ENCODE results near the gene NAP1L1.

NAP1L1 gene

GRCh38 chr12:76037130-76038103 lies 47.1 kb downstream of the NAP1L1 start:
- DNase-seq: peak; percentile 65

DNA sequence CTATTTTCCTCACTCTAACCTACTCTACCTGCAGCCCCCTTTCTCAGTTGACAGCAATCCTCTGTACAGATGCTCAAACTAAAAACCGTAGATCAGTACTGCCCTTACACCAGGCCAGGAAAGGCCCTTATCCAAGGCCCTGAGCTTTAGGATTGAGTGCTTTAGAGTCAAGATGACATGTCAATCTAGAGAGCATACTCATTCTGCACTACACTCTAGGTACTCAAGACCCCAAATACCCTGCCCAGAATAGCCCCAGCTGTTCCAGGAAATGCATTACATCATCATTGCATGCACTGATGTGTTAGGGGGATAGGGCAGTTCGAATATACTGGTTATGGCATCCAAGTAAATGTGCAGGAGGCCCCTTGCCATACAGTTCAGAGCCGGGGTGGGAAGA lies 49.4 kb downstream of the NAP1L1 start:
- no peak for DNase-seq

DNA sequence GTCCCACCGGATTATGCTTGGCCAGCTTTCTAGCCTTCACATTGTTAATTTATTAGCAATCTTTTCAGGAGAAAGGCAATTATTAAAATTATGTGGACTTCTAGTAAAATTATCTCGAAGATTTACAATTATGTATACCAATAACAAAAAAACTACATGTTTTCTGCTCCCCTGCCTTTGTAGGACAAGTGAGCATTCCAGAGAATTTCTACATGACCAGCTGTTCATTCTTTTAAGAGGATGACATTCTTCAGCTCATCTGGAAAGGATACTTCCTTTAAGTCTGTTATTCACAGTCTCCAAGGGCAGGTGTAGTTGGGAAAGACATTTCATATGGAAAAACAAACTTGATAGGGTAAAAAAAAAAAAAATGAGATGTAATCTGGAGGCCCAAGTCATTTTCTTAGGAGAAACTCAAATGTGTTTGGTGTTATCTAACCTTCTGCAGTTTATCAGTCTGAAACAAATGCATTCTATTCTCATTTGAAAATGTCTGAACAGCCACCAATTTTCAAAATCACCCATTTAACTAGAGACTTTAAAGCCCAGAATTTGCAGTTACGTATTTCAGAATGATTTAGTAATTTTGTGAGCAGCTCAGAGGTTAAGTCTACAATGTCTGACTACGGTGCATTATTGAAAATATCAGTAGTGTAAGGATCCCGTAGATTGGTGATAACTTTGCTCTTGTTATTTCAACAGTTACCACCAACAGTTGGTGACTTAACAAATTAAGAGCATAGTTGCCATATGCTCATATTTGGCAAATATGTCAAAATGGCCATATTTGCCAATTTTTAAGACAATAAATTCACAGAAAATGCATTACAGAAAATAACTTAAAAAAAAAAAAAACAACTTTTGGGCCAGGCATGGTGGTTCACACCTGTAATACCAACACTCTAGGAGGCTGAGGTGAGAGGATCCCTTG lies 51.1 kb downstream of the NAP1L1 start:
- peak; percentile 31 for DNase-seq

- no peak for DNase-seq
Measured at GRCh38 chr12:76032043-76032981, 52.2 kb downstream of the NAP1L1 start.

DNA sequence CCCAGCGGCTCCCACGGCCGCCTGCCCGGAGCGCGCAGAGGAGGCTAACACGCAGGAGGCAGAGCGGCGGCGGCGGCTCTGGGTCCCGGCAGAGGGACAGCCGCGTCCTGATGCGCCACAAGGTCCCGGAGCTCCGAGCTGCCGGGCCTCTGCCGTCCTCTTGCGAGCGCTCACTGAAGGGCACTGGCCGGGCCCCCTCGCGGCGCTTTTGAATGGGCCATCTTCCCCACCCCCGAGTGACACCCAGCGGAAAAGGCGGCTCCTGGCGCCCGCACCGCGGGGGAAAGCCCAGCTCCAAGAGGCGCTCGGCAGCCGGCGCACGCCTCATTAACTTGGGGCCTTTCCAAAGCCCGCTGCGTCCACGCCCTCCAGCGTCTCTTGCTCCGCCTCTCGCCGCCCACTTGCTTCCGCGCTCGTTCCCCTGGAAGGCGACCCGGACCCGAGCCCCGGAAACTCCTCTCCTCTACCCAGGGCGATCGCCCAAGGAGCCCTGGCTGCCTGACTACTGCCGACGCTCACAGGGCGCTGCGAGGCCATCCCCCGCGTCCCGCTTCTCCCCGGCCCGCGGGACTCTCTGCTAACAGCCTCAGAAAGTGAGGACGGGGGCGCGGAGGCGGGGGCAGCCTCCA lies 53.0 kb downstream of the NAP1L1 start, which contains the start of gene PHLDA1:
Gene PHLDA1, minus strand, starts transcription at position 363 of the 629 bp plus-strand sequence.
- DNase-seq: peak; percentile 98

DNA sequence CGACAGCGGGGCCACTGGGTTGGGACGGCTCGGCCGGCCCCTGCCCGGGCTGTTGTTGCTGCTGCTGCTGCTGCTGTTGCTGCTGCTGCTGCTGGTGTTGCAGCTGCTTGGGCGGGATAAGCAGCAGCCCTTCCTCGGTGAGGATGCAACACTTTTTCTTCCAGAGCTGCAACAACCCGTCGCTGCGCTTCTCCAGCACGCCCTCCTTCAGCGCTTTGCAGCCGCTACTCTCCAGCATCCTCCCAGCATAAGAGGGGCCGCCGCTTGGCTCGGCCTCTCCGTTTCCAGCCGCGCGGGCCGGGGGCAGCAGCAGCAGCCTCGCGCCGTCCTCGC lies 53.4 kb downstream of the NAP1L1 start:
- no peak for DNase-seq

- peak; percentile 59 for DNase-seq
Measured at GRCh38 chr12:76030341-76031080, 54.0 kb downstream of the NAP1L1 start.

DNA sequence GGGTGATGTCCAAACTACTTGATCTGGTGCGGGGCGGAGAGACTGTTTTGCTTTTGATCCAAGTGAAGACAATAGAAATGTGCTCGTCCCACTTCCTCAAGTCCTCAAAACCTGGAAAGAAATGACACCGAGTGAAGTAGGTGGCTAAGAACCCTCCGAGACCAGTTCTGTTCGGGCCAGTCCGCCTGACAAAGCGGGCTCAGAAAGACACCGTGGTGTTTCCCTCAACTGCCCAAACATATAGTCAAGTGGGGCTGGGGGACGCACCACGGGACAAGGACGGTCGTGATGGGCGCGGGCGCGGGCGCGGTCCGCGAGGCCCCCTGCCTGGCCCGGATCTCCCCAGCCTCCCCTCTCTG lies 54.5 kb downstream of the NAP1L1 start:
- DNase-seq: no peak

DNA sequence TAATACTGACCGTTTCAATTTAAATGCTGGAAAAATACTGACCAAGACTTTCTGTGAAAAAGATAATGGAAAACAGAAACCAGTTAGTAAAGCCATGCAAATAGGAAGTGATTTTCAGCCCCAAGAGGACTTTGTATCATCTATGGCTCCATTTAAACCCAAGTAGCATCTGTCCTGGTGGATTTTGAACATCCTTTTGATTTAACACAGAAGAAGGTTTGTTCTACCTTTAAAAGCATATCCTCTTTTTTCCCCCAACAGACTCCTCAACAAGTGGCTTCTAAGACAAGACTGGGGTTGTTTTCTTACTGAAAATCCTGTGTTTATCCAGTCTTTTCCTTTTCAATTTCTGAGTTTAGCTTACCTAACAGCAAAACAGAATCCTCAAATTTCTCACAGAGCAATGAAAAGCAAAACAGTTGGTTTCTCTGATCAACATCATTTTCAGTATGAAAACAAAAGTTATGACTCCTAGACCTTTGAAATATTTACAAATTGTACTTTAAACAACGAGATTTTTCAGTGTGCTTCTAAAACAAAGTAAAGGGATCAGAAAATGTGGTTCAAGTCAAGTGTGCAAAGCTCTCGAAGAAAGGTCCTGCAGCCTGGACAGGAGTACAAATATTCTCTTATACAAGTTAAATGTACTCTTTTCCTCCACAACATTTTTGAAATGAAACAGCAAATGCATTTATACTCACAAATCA lies 55.8 kb downstream of the NAP1L1 start:
- no peak for DNase-seq

DNA sequence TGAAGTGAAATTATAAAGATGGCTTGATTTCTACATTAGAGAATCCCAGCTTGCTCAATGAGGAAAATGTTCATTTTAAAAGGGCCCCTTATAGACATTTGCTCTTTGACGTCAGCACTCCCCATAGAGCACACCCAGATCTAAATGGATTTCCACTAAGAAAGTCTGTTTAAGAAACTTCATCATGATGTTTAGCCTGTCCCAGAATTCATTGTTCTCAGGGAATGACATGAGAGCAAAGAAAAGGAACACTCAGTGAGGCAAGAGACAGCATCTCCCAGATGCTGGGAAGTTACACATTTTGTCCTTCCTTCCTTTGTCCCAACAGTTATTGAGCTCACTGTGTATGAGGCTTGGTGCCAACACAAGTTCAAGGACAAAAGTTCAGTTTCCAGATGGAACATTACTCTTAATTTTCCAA lies 57.8 kb downstream of the NAP1L1 start:
- no peak for DNase-seq

DNA sequence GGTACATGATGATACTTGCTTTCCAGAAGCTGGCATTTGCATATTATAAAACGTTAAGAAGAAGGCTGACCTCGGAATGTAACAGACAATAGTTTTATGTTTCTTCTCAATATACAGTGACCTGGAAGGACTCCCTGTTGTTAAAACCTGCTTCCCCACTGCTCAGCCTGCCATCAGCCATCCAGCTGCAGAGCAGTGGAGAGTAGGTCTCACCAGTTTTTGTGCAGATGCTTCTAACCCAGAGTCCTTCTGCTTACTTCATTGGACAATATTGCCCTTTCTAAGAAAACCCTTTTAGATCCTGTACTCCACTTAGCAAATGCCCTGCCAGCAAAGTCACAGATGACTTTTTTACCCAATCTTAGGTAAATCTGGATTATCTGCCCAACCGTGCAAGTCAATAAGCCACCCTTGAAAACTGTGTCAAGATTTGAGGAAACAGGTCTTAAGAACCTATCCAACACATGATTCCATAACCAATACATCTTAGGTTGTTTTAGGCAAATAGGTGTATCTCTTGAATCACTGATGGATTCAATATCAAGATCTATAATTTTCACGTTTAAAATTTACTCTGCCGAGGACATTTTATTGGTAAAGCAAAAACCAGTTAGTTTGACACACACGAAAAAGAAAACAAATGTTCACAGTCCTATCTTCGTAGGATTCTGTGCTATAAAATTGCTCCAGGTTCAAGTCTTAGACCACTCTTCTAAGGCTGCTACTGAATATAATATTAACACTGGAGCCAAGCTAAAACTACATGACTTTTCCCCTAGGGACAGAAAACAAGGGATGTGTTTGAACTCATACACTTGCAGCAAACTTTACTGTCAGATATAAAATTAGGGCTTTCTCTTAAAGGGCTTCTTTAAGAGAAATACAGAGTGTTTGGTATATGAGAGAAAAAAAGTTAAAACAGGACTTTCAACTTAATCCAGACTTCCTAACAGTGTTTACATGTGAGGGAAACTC lies 58.6 kb downstream of the NAP1L1 start:
- no peak for DNase-seq

DNA sequence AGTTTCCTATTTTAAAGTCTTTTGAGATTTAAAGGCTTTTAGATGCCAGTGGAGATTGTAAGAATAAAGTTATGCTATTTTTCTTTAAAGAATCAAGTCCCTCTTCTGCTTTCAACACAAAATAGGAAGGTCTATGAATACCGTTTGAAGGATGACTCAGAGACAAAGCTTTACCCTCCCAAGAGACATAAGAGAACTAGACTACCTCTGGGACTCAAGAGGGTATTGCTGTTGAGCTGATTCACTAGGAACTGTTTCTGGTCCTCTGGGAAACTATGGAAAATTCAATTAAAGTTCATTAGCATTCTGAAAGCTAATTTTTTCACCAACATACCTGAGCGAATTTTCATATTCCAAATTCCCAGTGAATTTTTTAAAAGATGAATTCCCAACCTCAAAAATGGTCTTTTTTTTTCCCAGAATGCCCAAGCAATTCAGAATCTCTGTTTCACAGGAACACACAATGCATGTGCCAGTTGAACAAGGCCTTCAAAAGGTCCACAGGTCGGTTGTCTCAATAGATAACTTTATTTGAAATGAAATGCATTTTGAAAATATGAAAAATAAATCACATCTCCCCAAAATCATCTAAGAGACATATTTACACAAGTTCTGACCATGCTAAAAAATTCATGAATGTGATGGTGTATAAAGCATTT lies 59.4 kb downstream of the NAP1L1 start:
- DNase-seq: peak; percentile 75

- no peak for DNase-seq
Measured at GRCh38 chr12:76024102-76024781, 60.2 kb downstream of the NAP1L1 start.

DNA sequence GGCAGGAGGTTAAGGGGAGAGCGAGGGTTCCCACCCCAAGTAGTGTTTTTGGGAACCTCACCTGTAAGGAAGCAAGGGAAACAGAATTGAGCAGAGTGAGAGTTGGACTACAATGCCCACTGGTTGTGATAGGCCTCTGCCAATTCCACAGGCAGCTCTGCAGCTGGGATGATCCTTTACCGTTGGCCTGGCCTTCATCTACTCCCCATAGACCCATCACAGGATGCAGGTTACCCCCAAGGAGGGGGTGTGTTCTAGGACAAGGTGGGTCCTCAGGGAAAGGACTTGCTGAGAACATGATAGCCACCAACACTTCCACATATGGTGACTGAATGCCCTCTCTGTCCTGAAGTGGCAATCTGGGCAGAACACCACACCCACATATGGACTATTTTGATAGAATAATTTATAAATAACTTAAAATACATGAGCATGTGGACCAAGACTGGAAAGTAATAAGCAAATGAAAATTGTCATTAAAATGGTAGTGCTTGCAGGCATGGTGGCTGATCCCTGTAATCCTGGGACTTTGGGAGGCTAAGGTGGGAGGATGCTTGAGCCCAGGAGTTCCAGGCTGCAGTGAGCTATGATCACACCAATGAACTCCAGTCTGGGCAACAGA lies 61.3 kb downstream of the NAP1L1 start:
- no peak for DNase-seq

GRCh38 chr12:76022506-76022905 lies 62.0 kb downstream of the NAP1L1 start:
- no peak for DNase-seq

- peak; percentile 95 for DNase-seq
Measured at GRCh38 chr12:76020731-76021672, 63.5 kb downstream of the NAP1L1 start.

Measured in NCI-H226 (cell line).